NT2/D1 (cell line): Measurements from ENCODE around the gene HELZ2.

ENCODE experiments used
- SUZ12 ChIP-seq: IDR thresholded peaks from 2 replicates; pipeline ENCODE4 v1.6.1; 2011; ENCODE audit not compliant: insufficient read length, insufficient read depth; ENCODE audit errors: extremely low read depth
- YY1 ChIP-seq: IDR thresholded peaks from 2 replicates; pipeline ENCODE4 v1.6.1; 2011; ENCODE audit not compliant: insufficient read length, insufficient read depth
- ZNF274 ChIP-seq: IDR thresholded peaks from 2 replicates; pipeline ENCODE4 v1.6.1; 2011; ENCODE audit warnings: mild to moderate bottlenecking, low read depth, low read length

GRCh38 chr20:63545814-63546213 lies 28.2 kb downstream of the HELZ2 start:
- TF ChIP-seq YY1 (no peak), ZNF274 (no peak), SUZ12 (no peak)
